DMS153 treated with DMSO at 0.1 percent for 48 hours (cell line): ENCODE measurements around the gene MECP2.
A peak's percentile ranks its signal among the peaks of the same experiment; 100 is the strongest.

Source experiments
- DNase-seq: peaks from one replicate; lab custom pipeline; 2025; ENCODE audit not compliant: unreplicated experiment; lab: John Stamatoyannopoulos, UW

The MECP2 gene

GRCh38 chrX:154038656-154039055 lies 58.9 kb downstream of the MECP2 start:
- DNase-seq: no peak

DNA sequence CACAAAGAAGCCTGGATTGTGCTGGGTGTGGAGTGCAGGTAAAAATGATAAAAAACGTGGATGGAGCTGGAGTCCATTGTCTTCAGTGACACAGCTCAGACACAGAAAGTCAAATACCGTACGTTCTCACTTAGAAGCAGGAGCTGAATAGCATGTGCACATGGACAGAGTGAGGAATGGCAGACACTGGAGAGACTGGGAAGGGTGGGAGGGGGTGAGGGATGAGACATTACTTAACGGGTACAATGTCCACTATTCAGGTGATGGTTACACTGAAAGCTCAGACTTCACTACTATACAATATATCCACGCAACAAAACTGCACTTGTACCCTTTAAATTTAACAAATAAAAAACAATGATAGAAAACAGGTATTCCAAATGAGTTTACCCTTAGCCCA lies 59.8 kb downstream of the MECP2 start:
- DNase-seq: no peak

DNA sequence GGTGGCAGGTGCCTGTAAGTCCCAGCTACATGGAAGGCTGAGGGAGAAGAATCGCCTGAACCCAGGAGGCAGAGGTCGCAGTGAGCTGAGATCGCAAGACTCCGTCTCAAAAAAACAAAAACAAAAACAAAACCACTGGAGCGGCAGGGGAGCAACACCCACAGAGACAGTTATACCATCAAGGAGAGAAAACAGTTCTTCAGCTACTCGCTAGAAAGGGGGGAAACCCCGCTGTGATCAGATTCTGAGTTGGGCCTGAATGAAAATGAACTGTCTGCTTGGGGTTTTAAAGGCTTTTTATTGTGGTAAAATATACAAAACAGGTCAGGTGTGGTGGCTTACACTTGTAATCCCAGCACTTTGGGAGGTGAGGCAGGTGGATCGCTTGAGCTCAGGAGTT lies 61.0 kb downstream of the MECP2 start:
- DNase-seq: no peak

DNA sequence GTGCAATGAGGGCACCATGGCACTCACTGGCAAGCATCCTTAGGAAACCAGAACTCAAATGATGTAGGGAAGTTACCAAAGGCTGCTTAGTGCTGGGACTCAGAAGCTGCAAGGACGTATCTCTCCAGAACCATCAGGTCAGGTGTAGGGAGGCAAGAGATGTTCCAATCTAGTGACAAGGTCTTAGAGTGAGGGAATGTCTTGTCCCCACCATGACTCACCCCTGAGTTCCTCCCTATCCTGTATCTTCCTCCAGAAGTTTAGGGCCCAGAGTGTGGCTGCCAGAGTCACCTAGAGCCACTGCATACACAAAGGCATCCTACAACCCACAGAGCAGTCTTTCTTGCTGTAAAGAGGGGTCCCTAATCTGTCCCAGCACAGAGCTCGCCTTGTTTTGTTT lies 63.7 kb downstream of the MECP2 start:
- no peak for DNase-seq

DNA sequence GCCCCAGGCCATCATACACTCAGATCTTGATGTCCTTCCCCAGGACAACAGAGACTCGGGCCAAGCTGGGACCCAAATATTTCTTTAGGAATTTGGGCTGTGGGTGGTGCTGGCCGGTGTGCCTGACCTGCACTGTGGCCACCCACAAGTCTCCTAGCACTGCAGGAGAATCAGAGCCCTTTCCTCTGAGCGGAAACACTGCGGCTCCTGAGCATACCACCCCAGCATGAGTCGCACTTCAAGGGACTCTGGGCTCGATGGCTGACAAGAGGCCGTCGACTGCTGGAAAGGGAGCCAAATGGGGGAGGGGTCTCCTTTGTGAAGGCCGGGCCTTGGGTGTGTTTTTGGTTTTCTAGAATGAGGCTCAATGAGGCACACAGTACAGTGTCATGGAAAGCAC lies 64.9 kb downstream of the MECP2 start:
- no peak for DNase-seq

DNA sequence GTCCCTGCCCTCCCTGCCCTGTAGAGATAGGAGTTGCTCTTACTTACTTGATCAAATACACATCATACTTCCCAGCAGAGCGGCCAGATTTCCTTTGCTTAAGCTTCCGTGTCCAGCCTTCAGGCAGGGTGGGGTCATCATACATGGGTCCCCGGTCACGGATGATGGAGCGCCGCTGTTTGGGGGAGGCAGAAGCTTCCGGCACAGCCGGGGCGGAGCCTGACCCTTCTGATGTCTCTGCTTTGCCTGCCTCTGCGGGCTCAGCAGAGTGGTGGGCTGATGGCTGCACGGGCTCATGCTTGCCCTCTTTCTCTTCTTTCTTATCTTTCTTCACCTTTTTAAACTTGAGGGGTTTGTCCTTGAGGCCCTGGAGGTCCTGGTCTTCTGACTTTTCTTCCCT lies 65.4 kb downstream of the MECP2 start:
- no peak for DNase-seq

GRCh38 chrX:154030715-154031305 lies 66.7 kb downstream of the MECP2 start:
- DNase-seq: no peak

DNA sequence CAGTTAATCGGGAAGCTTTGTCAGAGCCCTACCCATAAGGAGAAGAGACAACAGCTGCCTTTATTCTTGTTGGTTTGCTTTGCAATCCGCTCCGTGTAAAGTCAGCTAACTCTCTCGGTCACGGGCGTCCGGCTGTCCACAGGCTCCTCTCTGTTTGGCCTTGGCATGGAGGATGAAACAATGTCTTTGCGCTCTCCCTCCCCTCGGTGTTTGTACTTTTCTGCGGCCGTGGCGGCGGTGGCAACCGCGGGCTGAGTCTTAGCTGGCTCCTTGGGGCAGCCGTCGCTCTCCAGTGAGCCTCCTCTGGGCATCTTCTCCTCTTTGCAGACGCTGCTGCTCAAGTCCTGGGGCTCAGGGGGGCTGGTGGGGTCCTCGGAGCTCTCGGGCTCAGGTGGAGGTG lies 67.3 kb downstream of the MECP2 start:
- DNase-seq: no peak

DNA sequence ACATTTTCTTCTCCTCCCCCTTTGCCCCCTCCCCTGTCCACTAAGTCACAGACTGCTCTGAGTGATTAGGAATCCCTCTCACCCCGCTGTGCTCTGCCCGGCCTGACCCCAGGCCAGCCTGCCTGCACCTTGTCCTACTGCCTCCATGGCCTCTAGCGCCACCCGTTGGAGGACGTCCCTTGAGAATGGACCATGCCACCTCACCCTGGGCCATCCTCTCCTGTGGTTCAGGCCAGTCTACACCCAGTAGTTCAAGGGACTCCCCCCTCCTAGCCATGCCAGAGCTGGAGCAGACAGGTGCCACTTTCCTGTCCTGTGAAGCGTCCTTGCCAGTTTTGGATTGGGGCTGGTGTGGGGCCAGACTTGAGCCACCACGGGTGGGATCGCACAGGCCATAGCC lies 68.1 kb downstream of the MECP2 start:
- no peak for DNase-seq

DNA sequence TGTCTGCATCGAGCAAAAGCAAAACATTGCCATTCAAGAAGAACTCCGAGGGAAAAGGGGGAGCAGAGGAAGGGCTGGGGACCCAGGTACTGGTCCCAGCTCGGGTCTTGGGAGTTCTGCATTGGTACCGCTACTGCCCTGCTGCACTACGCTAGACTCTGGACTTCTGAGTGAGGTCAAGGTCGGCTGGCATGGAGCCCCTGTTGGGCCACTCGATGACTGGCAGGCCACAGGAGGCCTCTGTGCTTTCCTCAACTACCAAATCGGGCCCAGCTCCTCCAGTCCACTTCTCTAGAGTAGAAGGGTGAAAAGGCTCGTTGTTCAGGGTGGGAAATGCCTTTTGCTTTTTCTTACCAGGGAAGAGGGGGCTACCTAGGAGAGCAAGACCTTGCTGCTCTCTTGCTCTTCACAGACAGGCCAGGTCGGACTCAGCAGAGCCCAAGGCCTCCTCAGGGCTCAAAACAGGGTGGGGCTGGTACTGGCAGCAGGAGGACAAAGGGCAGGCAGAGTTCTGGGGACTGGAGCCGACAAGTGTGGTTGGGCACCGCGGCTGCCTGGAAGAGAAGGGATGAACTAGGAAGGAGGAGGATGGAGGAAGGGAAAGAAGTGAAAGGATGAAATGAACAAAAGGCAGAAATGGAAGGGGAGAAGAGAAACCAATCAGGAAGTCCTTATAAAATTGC lies 68.9 kb downstream of the MECP2 start:
- DNase-seq: no peak

DNA sequence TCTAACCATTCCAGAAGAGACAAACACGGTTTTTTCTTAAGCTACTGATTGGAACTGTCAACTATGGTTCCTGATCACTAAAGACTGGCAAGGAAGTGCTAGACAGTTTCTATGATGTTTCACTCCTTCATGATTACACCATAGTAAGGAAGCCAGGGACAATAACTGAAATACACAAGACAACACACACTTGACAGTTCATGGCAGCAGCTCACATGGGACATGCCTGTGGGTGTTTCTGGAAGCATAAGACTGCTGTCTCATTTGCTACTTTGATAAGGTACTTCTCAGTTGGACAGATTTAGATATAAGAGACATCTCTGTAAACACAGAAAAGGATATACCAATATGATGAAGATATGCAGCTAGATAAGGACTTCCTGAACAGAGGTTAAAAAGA lies 69.5 kb downstream of the MECP2 start:
- no peak for DNase-seq

GRCh38 chrX:154027022-154027402 lies 70.5 kb downstream of the MECP2 start:
- no peak for DNase-seq

DNA sequence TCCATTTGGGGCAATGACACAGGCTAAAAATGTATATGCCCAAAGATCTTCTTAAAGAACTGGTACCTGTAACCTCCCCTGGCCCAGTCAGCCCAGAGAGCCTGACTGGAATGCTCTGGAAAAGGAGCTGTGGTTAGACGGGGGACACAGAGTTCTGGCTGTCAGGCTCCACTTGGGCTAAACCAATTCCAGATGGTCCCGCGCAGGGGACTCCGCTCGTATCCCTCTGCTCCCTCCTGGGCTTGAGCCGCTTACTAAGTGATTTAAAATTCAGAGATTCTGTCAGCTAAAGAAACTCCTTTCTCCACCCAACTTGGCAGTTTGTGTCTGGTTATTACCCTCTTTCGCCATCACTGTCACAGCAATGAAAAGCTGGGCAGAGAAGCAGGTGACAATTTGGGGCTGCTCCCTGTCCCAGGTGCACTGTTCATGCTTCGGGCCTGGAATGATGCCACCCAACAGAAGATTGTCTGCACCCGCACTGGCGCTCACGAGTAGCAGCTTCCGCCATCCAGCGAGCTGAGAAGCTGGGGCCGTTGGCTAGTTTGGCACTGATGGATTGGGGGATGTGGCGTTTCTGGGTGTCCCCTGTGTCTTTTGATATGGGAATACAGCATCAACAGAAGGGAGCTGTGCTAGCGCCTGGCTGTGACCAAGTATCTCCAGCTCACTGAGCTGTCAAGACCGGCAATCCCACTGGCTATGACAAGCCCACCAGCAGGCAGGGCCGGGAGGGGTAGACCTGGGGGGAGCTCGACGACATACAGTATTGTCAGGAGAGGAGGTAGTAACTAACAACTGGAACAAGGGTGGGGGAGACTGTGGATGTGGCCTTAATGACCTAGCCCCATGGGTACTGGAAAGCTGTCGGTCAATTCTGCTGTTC lies 71.1 kb downstream of the MECP2 start:
- DNase-seq: no peak

DNA sequence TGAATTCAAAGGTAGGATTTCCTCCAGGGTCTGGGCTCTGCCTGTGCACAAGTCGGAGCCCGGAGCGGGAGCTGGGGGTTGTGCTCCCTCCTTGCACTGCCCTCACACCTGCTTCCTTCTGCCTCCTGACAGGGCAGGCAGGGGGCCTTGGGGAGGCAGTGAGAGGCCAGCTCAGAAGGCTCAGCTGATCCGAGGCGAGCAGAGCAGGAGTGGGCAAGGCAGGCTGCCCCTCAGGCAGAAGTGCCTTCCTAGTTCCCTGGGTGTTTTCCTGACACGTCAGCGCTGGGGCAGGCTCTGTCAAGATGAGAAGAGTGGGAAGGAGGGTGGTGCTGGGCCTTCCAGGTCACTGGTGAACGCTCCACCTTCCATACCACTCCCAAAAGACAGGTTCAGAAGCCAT lies 72.3 kb downstream of the MECP2 start:
- DNase-seq: no peak

DNA sequence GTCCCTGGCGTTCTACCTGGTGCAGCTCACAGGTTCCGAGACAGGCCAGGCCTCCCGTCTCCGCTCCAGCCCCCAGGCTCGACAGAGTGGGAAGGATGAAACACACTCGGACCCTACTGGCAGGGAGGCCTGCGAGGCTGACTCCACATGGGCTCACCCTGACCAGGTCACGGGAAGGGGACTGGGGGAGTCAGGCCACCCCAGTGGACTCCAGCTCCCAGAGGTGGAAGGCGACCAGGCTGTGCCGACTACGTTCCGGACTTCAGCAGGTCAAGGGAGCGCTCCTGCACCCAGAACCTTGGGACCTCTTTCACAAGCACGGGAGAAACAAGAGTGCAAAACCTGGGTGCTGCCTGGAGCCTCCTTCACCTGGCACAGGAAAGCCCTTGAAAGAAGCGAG lies 73.2 kb downstream of the MECP2 start:
- no peak for DNase-seq

- DNase-seq: no peak
Measured at GRCh38 chrX:154023276-154024000, 74.1 kb downstream of the MECP2 start.

DNA sequence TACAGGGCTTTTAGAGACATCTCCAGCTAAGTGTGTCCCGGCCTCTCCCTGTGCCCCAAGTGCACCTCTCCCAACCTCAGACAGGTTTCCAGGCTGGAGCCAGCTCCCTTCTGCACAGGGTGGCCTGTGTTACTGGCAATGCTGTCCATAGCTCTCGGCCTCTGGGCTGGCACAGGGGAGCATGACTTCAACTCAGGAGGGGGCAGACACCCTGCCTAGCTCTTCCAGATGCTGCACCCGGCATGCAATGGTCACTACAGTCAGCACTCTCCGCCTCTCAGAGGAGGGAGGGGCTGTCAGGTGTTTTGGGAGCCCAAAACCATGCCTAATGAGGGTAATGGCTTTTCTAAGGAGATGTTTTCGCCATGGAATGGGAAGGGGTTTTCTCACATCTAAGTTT lies 75.4 kb downstream of the MECP2 start:
- DNase-seq: no peak

GRCh38 chrX:154021131-154021611 lies 76.3 kb downstream of the MECP2 start:
- DNase-seq: no peak

- no peak for DNase-seq
Measured at GRCh38 chrX:154020536-154021115, 76.9 kb downstream of the MECP2 start.

DNA sequence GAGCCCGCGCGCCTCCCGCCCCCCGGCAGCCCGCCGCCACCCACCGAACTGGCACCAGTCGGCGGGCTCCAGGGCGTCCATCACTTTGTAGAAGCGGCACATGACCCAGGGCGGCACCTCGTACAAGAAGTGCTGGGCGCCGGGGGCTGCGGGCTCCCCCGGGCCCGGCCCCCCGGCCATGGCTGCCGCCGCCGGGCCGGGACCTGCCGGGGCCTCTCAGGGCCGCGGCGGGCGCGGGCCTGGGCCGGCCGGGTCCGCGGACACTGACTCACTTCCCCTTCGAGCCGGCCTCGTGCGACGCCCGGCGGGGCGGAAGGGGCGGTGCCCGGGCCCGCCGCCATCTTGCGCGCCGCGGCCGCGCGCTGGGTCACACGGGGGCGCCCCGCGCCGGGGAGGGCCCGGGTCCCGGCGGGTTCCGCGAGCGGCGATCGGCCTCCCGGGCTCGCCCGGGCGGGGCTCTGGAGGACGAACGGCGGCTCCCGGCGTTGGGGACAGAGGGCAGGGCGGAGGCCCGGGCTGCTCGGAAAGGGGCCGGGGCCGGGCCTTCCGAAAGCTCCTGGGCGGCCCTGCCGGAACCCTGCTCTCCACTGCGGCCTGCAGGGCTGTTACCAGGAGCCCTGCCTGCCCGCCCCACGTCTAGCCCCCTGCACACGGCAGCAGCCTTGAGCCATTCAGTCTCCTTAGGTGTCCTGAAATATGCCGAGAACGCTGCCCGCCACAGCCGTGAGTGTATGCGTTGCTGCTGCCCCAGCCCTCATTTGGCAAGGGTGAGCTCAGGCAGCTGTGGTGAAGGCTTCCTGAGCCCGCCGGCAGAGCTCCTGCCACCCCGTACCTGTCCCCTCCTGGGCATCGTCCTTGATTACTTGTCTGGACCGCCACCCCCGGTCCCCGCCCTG lies 77.6 kb downstream of the MECP2 start, which contains the start of gene IRAK1:
Gene IRAK1 (minus strand): TSS at position 270 of the 896 bp plus-strand sequence. CDS start 90 bp downstream, at position 180.
- peak; percentile 28 for DNase-seq
